NCI-H774 (cell line): ENCODE results near the gene SORT1.

Experiments used
- DNase-seq: peaks from one replicate; lab custom pipeline; 2025; lab: John Stamatoyannopoulos, UW

SORT1 gene

DNA sequence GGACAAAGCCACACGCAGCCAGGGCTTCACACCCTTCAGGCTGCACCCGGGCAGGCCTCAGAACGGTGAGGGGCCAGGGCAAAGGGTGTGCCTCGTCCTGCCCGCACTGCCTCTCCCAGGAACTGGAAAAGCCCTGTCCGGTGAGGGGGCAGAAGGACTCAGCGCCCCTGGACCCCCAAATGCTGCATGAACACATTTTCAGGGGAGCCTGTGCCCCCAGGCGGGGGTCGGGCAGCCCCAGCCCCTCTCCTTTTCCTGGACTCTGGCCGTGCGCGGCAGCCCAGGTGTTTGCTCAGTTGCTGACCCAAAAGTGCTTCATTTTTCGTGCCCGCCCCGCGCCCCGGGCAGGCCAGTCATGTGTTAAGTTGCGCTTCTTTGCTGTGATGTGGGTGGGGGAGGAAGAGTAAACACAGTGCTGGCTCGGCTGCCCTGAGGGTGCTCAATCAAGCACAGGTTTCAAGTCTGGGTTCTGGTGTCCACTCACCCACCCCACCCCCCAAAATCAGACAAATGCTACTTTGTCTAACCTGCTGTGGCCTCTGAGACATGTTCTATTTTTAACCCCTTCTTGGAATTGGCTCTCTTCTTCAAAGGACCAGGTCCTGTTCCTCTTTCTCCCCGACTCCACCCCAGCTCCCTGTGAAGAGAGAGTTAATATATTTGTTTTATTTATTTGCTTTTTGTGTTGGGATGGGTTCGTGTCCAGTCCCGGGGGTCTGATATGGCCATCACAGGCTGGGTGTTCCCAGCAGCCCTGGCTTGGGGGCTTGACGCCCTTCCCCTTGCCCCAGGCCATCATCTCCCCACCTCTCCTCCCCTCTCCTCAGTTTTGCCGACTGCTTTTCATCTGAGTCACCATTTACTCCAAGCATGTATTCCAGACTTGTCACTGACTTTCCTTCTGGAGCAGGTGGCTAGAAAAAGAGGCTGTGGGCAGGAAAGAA, 122.9 kb downstream of the SORT1 start:
- DNase-seq: peak; percentile 9

GRCh38 chr1:109273570-109274288, 124.0 kb downstream of the SORT1 start:
- DNase-seq: no peak

DNA sequence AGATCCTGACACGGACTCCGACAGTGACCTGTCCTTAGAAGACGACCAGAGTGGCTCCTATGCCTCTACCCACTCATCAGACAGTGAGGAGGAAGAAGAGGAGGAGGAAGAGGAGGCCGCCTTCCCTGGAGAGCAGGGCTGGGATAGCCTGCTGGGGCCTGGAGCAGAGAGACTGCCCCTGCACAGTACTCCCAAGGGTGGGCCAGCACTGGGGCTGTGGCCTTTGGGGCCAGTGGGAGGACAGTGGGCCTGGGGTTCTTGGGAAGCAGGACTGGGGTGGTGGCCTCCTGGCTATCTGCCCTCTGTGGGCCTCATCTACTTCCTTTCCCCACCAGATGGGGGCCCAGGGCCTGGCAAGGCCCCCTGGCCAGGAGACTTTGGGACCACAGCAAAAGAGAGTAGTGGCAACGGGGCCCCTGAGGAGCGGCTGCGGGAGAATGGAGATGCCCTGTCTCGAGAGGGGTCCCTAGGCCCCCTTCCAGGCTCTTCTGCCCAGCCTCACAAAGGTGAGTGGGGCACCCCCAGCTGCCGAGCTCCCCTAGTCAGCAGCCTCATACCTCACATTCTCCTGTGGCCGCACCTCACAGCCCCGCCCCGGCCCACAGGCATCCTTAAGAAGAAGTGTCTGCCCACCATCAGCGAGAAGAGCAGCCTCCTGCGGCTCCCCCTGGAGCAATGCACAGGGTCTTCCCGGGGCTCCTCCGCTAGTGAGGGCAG, 124.7 kb downstream of the SORT1 start:
- no peak for DNase-seq

DNA sequence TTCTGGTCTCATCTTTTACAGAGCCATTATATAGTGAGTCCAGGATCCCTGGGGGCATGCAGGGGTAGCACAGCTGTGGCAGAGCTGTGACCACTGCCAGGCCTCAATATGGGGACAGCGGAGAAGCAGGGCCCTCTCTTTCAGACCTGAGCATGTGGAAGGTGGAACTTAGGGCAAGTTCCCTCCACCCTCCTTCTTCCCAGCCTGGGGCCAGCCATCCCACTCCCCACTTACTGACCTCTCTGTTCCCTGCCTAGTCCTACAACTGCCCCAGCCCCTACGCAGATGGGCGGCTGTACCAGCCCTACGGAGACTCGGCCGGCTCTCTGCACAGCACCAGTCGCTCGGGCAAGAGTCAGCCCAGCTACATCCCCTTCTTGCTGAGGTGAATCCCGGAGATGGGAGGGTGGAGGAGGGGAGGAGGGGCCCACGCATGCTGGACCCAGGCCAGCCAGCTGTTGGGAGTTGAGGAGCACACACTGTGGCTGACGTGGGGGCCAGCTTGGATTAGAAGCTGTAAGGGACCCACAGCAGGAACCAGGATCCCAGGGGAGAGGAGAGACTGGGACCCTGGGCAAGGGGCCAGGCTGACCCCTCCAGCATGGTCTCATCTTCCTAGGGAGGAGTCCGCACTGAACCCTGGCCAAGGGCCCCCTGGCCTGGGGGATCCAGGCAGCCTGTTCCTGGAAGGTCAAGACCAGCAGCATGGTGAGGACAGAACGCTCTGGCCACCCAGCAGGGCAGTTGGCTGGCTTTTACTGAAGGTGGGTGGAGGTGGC, 125.5 kb downstream of the SORT1 start:
- no peak for DNase-seq

DNA sequence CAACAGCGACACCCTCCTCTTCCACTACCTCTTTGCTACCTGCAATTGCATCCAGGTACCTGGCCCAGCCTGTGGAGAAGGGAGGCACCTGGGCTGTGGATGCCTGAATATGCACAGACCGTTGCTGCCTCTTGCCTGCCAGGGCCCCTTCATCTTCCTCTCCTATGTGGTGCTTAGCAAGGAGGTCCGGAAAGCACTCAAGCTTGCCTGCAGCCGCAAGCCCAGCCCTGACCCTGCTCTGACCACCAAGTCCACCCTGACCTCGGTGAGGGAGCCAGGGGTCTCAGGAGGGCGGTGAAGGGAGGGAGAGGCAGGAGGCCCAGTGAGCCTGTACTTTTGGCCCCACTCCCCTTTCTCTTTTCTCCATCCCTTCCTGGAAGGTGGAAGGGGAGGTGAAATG, 126.3 kb downstream of the SORT1 start:
- no peak for DNase-seq

GRCh38 chr1:109270623-109271317, 126.9 kb downstream of the SORT1 start:
- DNase-seq: no peak

GRCh38 chr1:109269981-109270622, 127.6 kb downstream of the SORT1 start:
- DNase-seq: no peak

GRCh38 chr1:109269212-109269980, 128.3 kb downstream of the SORT1 start:
- no peak for DNase-seq

- no peak for DNase-seq
Measured at GRCh38 chr1:109268431-109269211, 129.1 kb downstream of the SORT1 start.

DNA sequence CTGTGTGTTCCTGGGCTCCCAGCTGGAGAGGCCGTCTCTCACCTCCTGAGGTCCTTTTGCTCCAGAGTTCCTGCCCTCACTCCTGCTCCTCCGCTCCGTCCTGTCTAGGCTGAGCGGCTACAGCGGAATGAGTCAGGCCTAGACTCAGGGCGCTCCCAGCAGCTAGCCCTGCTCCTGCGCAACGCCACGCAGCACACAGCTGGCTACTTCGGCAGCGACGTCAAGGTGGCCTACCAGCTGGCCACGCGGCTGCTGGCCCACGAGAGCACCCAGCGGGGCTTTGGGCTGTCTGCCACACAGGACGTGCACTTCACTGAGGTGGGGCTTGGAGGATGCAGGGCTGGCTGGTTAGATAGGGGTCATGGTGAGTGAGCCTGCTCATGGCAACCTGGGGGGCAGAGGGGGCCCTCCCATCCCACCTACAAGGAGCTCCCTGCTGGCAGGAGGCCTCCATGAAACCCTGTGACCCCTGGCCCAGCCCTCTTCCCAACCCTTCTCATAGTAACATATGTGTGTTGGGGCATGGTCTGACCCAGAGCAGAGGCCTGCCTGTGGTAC, 129.9 kb downstream of the SORT1 start:
- DNase-seq: no peak

DNA sequence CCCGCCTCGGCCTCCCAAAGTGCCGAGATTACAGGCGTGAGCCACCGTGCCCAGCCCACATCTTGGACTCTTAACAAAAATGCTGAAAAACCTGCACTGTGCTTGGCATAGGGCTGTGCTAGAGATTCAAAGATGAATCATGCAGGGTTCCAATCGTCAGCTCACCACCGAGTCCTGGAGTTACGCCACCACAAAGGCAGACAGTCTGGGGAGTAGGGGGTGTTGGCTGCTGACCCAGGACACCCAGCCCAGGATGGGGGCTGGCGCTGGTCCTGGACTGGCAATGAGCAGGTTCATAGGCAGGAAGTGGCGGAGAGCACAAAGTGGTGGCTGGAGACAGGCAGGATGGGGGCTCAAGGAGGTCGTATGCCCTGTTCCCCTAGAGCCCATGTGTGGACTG, 130.8 kb downstream of the SORT1 start:
- no peak for DNase-seq

GRCh38 chr1:109265741-109266330, 131.9 kb downstream of the SORT1 start:
- no peak for DNase-seq

DNA sequence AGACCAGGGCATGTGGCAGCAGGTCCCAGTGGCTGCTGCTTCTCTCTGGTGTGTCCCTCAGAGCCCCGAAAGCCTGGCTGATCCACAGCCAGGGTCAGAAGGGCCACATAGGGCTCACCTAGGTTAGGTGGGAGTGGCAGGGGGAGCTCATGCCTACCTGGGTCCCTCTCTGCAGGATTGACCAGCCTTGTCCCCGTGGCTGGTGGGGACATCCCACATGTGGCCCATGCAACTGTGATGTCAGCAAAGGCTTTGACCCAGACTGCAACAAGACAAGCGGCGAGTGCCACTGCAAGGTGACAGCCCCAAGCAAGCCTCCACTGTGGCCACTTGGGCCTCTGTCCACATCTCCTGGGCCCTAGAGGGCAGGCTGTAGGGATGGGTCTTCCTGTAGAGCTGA, 132.7 kb downstream of the SORT1 start:
- no peak for DNase-seq

GRCh38 chr1:109264379-109264755, 133.4 kb downstream of the SORT1 start:
- DNase-seq: no peak

- DNase-seq: no peak
Measured at GRCh38 chr1:109263597-109264378, 133.9 kb downstream of the SORT1 start.

GRCh38 chr1:109263234-109263596, 134.5 kb downstream of the SORT1 start:
- DNase-seq: no peak

- no peak for DNase-seq
Measured at GRCh38 chr1:109262231-109263055, 135.3 kb downstream of the SORT1 start.
